Ascending aorta (tissue), 2 donors: Measurements from ENCODE around the gene CENPL. TPM values are rescaled to one million over a fixed set of nuclear protein-coding genes. Genes with fewer than 3 reads are reported as not detected.
A peak's percentile ranks its signal among the peaks of the same experiment; 100 is the strongest.
"Not testable (repeated sequence)": the region's sequence is repeated elsewhere in the genome, so short reads cannot be mapped to it uniquely, and the experiment has no call there.

Source experiments
- DNase-seq, 2 donors: peaks; one replicate each; pipeline ENCODE4 v3.0.0-alpha.2; 2019; ENCODE audit warnings: low spot score in 2 of 2
- H3K27ac ChIP-seq, 2 donors: fragments of 200-600 bp; sonication (generic); one replicate each; pipeline ENCODE4 v1.5.1; 2016 to 2017; ENCODE audit warnings: mild to moderate bottlenecking in 1 of 2
- H3K27me3 ChIP-seq: fragments of 200-600 bp; sonication (generic); one replicate; pipeline ENCODE4 v1.5.1; 2017
- H3K36me3 ChIP-seq, 2 donors: fragments of 200-600 bp; sonication (generic); one replicate each; pipeline ENCODE4 v1.5.1; 2016
- H3K4me1 ChIP-seq, 2 donors: fragments of 200-600 bp; sonication (generic); one replicate each; pipeline ENCODE4 v1.5.1; 2016 to 2017; ENCODE audit warnings: mild to moderate bottlenecking in 1 of 2
- H3K4me3 ChIP-seq, 2 donors: fragments of 200-600 bp; sonication (generic); one replicate each; pipeline ENCODE4 v1.5.1; 2016 to 2017; ENCODE audit warnings: mild to moderate bottlenecking in 1 of 2
- H3K9me3 ChIP-seq, 2 donors: fragments of 200-600 bp; sonication (generic); one replicate each; pipeline ENCODE4 v1.5.1; 2016
- CTCF ChIP-seq, 3 experiments: fragments of 200-600 bp in 2 of 3; fragments of 450-650 bp in 1 of 3; sonication (generic) in 2 of 3; IDR thresholded peaks; one replicate each; pipeline ENCODE4 v1.5.1; 2016 to 2019; ENCODE audit warnings: antibody characterized with exemption in 3 of 3, mild to moderate bottlenecking in 1 of 3, moderate library complexity in 1 of 3
- intact Hi-C: fragments of 100-400 bp; cut with DNase I; formaldehyde crosslinking; loops from one replicate; pipeline ENCODE4 v1.15.1; 2023
- total RNA-seq: library from RNA; depleted of rRNA; stranded (reverse); fragments of >200 nt; gene quantifications from one replicate; pipeline ENCODE4 v1.1.0, GENCODE V29; 2016

Gene CENPL
- total RNA-seq, 1 donor from 2014 or later: 0.53 TPM

- TF ChIP-seq CTCF (IDR thresholded peaks at IDR 0.05): no peak
- H3K4me3 ChIP-seq: peak overlapping the region in 1 of 2 donors; percentile 85
- no peaks in the 10 kb centered on the region for H3K27me3 ChIP-seq
- no peak overlapping the region for H3K27ac ChIP-seq
- no peaks in the 10 kb centered on the region for H3K9me3 ChIP-seq
- H3K36me3 ChIP-seq: peaks cover 35 to 60% of the 10 kb centered on the region in 2 donors
- intact Hi-C loops: loop anchor here (2.0 to 10.0 kb wide), 4 partner anchors 293 to 1333 kb away; partner anchors contain the start of genes KIAA0040, MRPS14, RABGAP1L and SUCO
- DNase-seq: no peak
- H3K4me1 ChIP-seq: peaks cover 4 to 10% of the 10 kb centered on the region in 2 donors
Measured at GRCh38 chr1:173865468-173866164, 40.9 kb upstream of the CENPL start.

- H3K4me3 ChIP-seq: no peak overlapping the region
- intact Hi-C loops: loop anchor here (10.0 kb wide), 1 partner anchor 1160 kb away; the partner anchor contains the start of gene MRPS14
- H3K27ac ChIP-seq: no peak overlapping the region
- peaks cover 0 to 10% of the 10 kb centered on the region in 2 donors for H3K4me1 ChIP-seq
- no peak for TF ChIP-seq CTCF (IDR thresholded peaks at IDR 0.05)
- no peaks in the 10 kb centered on the region for H3K27me3 ChIP-seq
- no peaks in the 10 kb centered on the region for H3K9me3 ChIP-seq
- peaks cover 39 to 63% of the 10 kb centered on the region in 2 donors for H3K36me3 ChIP-seq
- no peak for DNase-seq
Measured at GRCh38 chr1:173864179-173864867, 39.6 kb upstream of the CENPL start.

GRCh38 chr1:173863224-173864161 lies 38.8 kb upstream of the CENPL start:
- intact Hi-C loops: loop anchor here (10.0 kb wide), 1 partner anchor 1161 kb away; the partner anchor contains the start of gene MRPS14
- no peaks in the 10 kb centered on the region for H3K9me3 ChIP-seq
- no peak overlapping the region for H3K27ac ChIP-seq
- peaks cover 42 to 69% of the 10 kb centered on the region in 2 donors for H3K36me3 ChIP-seq
- no peak for TF ChIP-seq CTCF (IDR thresholded peaks at IDR 0.05)
- no peak overlapping the region for H3K4me3 ChIP-seq
- no peak for DNase-seq
- no peaks in the 10 kb centered on the region for H3K27me3 ChIP-seq
- H3K4me1 ChIP-seq: peaks cover 0 to 10% of the 10 kb centered on the region in 2 donors

GRCh38 chr1:173862769-173863223 lies 38.1 kb upstream of the CENPL start:
- H3K9me3 ChIP-seq: no peaks in the 10 kb centered on the region
- no peak overlapping the region for H3K4me3 ChIP-seq
- peaks cover 0 to 10% of the 10 kb centered on the region in 2 donors for H3K4me1 ChIP-seq
- H3K27ac ChIP-seq: no peak overlapping the region
- no peak for TF ChIP-seq CTCF (IDR thresholded peaks at IDR 0.05)
- intact Hi-C loops: loop anchor here (10.0 kb wide), 1 partner anchor 1162 kb away; the partner anchor contains the start of gene MRPS14
- DNase-seq: no peak
- H3K27me3 ChIP-seq: no peaks in the 10 kb centered on the region
- peaks cover 42 to 76% of the 10 kb centered on the region in 2 donors for H3K36me3 ChIP-seq

GRCh38 chr1:173862146-173862768 lies 37.6 kb upstream of the CENPL start:
- H3K4me1 ChIP-seq, H3K27ac ChIP-seq, H3K9me3 ChIP-seq, H3K4me3 ChIP-seq, DNase-seq, H3K27me3 ChIP-seq: not testable (repeated sequence)
- peaks cover 42 to 82% of the 10 kb centered on the region in 2 donors for H3K36me3 ChIP-seq
- intact Hi-C loops: loop anchor here (10.0 kb wide), 1 partner anchor 1163 kb away; the partner anchor contains the start of gene MRPS14
